Activated B cell treated with CpG ODN at 0.5 μM for 24 hours (primary cell): ENCODE data around the gene ACBD3. TPM values are rescaled to one million over a fixed set of nuclear protein-coding genes. Genes with fewer than 3 reads are reported as not detected.

Experiments used
- ATAC-seq: fragments of 200-7000 bp; cut with Tn5 transposase; one replicate; pipeline ENCODE4 v1.10.0; 2021; ENCODE audit warnings: low read depth, mild to moderate bottlenecking, moderate library complexity
- CTCF ChIA-PET: fragments of 350-600 bp; sonication (Branson Sonifier 250); formaldehyde crosslinking; loops from one replicate; lab custom pipeline; 2021; ENCODE audit warnings: antibody characterized with exemption; lab: Charles Lee
- POLR2A ChIA-PET: fragments of 350-600 bp; sonication (Branson Sonifier 250); formaldehyde crosslinking; loops from one replicate; lab custom pipeline; 2021; ENCODE audit warnings: antibody characterized with exemption; lab: Charles Lee
- DNase-seq: peaks from one replicate; pipeline ENCODE4 v3.0.0; 2022
- H3K27ac Mint-ChIP-seq: one replicate; pipeline ENCODE4 v1.8.0; 2020; ENCODE audit warnings: mixed read lengths
- H3K27me3 Mint-ChIP-seq: one replicate; pipeline ENCODE4 v1.8.0; 2021; ENCODE audit warnings: mixed read lengths
- H3K36me3 Mint-ChIP-seq: one replicate; pipeline ENCODE4 v1.8.0; 2021; ENCODE audit warnings: low read depth, mixed read lengths
- H3K4me1 Mint-ChIP-seq: one replicate; pipeline ENCODE4 v1.8.0; 2021; ENCODE audit warnings: mixed read lengths
- H3K4me3 Mint-ChIP-seq: one replicate; pipeline ENCODE4 v1.8.0; 2020; ENCODE audit warnings: mild to moderate bottlenecking, mixed read lengths
- H3K9me3 Mint-ChIP-seq: one replicate; pipeline ENCODE4 v1.8.0; 2020; ENCODE audit warnings: mixed read lengths
- CTCF ChIP-seq: fragments of 200-600 bp; IDR thresholded peaks from one replicate; pipeline ENCODE4 v1.8.0; 2022; ENCODE audit warnings: antibody characterized with exemption, mild to moderate bottlenecking
- intact Hi-C: fragments of 100-400 bp; cut with micrococcal nuclease; formaldehyde crosslinking; loops from one replicate; pipeline ENCODE4 v1.15.1; 2024
- total RNA-seq: library from RNA; stranded (reverse); gene quantifications from 2 replicates; pipeline ENCODE4 v1.2.3, GENCODE V29; 2022

ACBD3 gene
- total RNA-seq, 1 donor from 2014 or later: 38.6 TPM

DNA sequence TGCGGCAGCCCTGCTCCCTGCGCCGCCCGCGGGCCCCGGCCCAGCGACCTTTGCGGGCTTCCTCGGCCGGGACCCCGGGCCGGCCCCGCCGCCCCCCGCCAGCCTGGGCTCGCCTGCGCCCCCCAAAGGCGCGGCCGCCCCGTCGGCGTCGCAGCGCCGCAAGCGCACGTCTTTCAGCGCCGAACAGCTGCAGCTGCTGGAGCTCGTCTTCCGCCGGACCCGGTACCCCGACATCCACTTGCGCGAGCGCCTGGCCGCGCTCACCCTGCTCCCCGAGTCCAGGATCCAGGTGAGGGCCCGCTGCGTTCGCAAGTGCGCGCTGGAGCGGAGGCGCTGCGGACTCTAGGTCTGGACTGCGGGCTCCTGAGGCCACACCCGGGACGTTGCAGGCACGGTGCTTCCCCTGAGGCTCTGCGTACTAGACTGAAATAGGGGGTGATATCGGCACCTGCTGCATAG is 37.3 kb upstream of the ACBD3 start:
- no peak overlapping the region for H3K27ac Mint-ChIP-seq
- H3K36me3 Mint-ChIP-seq: no peaks in the 10 kb centered on the region
- peaks cover 4% of the 10 kb centered on the region for H3K27me3 Mint-ChIP-seq
- CTCF ChIA-PET: interaction anchor here (1.0 to 1.2 kb wide), 3 partner anchors 9 to 98 kb away, joined by 3 read pairs; no protein-coding TSS in a partner anchor
- H3K4me1 Mint-ChIP-seq: peaks cover 6% of the 10 kb centered on the region
- DNase-seq (peak; percentile 52), ATAC-seq (peak; percentile 74)
- intact Hi-C loops: loop anchor here (10.0 kb wide), 1 partner anchor 51 kb away; no protein-coding TSS in a partner anchor
- POLR2A ChIA-PET: interaction anchor here (0.6 kb wide), 1 partner anchor 55 kb away, joined by 3 read pairs; no protein-coding TSS in a partner anchor
- H3K9me3 Mint-ChIP-seq: no peaks in the 10 kb centered on the region
- peak overlapping the region; percentile 89 for H3K4me3 Mint-ChIP-seq
- no peak for TF ChIP-seq CTCF

- CTCF ChIA-PET: interaction anchor here (1.0 to 1.2 kb wide), 3 partner anchors 10 to 98 kb away, joined by 3 read pairs; no protein-coding TSS in a partner anchor
- TF ChIP-seq CTCF: no peak
- intact Hi-C loops: loop anchor here (10.0 kb wide), 1 partner anchor 52 kb away; no protein-coding TSS in a partner anchor
- peak within 1 kb of the TSS; percentile 89 for H3K4me3 Mint-ChIP-seq
- peaks cover 6% of the 10 kb centered on the region for H3K4me1 Mint-ChIP-seq
- H3K36me3 Mint-ChIP-seq: no peaks in the 10 kb centered on the region
- DNase-seq: peak; percentile 44
- POLR2A ChIA-PET: no interaction called here
- no peaks in the 10 kb centered on the region for H3K9me3 Mint-ChIP-seq
- peaks cover 4% of the 10 kb centered on the region for H3K27me3 Mint-ChIP-seq
- no peak within 1 kb of the TSS for H3K27ac Mint-ChIP-seq
- peak; percentile 59 for ATAC-seq
These were observed 36.7 kb upstream of the ACBD3 start, which contains the start of gene MIXL1 for GRCh38 chr1:226223157-226223785. Gene MIXL1, plus strand, starts transcription at chr1:226223664. Its CDS starts 18 bp downstream, at chr1:226223682.

- H3K4me1 Mint-ChIP-seq: peaks cover 6% of the 10 kb centered on the region
- peaks cover 4% of the 10 kb centered on the region for H3K27me3 Mint-ChIP-seq
- H3K27ac Mint-ChIP-seq: no peak overlapping the region
- no peak for ATAC-seq
- H3K4me3 Mint-ChIP-seq: peak overlapping the region; percentile 44
- ChIA-PET CTCF (no interaction called here), POLR2A (no interaction called here)
- no peaks in the 10 kb centered on the region for H3K9me3 Mint-ChIP-seq
- intact Hi-C loops: loop anchor here (10.0 kb wide), 1 partner anchor 52 kb away; no protein-coding TSS in a partner anchor
- no peak for DNase-seq
- TF ChIP-seq CTCF: no peak
- no peaks in the 10 kb centered on the region for H3K36me3 Mint-ChIP-seq
These were observed 36.1 kb upstream of the ACBD3 start for GRCh38 chr1:226222686-226223085.

DNA sequence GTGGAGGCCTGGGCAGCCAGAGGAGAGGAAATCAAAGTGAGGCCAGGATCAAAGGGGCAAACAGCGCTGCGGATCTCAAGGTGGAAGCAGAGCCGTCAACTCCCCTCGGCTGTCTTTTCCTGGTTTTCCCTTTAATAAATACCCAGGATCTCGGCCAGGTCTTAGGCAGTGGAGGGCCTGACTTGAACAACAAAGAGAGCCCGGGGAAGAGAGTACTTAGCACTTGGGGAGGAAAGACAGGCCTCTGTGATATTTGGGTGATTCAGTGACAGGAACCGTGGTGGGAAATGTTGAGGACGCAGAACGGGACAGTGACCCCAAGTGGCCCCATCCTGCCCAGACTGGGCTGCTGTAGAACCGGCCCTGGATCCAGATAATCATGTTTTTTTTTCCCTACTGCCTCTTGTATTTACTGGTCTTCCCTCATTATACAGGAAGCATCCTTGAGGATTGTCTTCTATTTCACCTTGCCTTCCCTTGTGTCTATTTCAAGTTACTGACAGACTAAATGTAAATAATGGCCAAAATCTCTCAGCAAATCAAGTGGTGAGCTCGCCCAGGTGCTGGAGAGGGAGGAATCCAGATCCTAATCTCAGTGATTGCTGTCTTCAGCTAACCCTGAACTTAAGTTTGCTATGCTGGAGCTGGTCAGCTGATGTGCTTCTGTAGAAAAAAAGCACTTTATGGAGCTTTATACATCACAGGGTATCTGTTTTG is 34.1 kb upstream of the ACBD3 start:
- Mint-ChIP-seq H3K9me3 (no peaks in the 10 kb centered on the region), H3K4me3 (no peak overlapping the region), H3K27me3 (peaks cover 2% of the 10 kb centered on the region), H3K36me3 (no peaks in the 10 kb centered on the region), H3K27ac (no peak overlapping the region), H3K4me1 (peaks cover 7% of the 10 kb centered on the region)
- ATAC-seq (no peak), DNase-seq (no peak)
- ChIA-PET CTCF (no interaction called here), POLR2A (no interaction called here)
- no peak for TF ChIP-seq CTCF
- intact Hi-C loops: loop anchor here (10.0 kb wide), 1 partner anchor 54 kb away; no protein-coding TSS in a partner anchor

GRCh38 chr1:226217273-226217672 is 30.7 kb upstream of the ACBD3 start:
- DNase-seq (no peak), ATAC-seq (no peak)
- intact Hi-C loops: no loop called here
- H3K27me3 Mint-ChIP-seq: no peaks in the 10 kb centered on the region
- POLR2A ChIA-PET: no interaction called here
- TF ChIP-seq CTCF: no peak
- no peaks in the 10 kb centered on the region for H3K36me3 Mint-ChIP-seq
- H3K27ac Mint-ChIP-seq: no peak overlapping the region
- H3K9me3 Mint-ChIP-seq: no peaks in the 10 kb centered on the region
- peaks cover 9% of the 10 kb centered on the region for H3K4me1 Mint-ChIP-seq
- CTCF ChIA-PET: no interaction called here
- H3K4me3 Mint-ChIP-seq: no peak overlapping the region
